Measurements from ENCODE around the gene FBXL7. TPM values are rescaled to one million over a fixed set of nuclear protein-coding genes. Genes with fewer than 3 reads are reported as not detected.

Gene FBXL7
- total and polyA plus RNA-seq, 2 experiments from 2014 or later: 4.5 to 15.2 TPM

DNA sequence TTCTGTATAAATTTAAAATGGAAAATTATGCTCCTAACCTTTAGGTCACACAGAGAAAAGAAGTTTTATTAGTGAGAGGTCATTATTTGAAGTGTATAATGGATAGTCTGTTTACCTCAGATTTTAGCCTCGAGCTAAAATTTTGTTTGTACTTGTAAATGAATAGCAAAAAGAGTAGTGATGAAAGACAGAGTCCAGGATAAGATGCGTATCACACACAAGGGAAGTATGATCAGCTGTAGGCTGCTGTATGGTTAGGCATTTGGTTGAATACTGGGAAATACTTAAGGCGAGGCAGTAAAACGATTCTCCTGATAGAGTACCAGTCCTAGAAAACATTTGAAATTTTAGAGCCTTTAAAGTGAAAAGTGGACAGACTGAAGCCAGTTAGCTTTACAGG is 92.7 kb downstream of the FBXL7 start (continued):
- TF ChIP-seq, protein P1, sequence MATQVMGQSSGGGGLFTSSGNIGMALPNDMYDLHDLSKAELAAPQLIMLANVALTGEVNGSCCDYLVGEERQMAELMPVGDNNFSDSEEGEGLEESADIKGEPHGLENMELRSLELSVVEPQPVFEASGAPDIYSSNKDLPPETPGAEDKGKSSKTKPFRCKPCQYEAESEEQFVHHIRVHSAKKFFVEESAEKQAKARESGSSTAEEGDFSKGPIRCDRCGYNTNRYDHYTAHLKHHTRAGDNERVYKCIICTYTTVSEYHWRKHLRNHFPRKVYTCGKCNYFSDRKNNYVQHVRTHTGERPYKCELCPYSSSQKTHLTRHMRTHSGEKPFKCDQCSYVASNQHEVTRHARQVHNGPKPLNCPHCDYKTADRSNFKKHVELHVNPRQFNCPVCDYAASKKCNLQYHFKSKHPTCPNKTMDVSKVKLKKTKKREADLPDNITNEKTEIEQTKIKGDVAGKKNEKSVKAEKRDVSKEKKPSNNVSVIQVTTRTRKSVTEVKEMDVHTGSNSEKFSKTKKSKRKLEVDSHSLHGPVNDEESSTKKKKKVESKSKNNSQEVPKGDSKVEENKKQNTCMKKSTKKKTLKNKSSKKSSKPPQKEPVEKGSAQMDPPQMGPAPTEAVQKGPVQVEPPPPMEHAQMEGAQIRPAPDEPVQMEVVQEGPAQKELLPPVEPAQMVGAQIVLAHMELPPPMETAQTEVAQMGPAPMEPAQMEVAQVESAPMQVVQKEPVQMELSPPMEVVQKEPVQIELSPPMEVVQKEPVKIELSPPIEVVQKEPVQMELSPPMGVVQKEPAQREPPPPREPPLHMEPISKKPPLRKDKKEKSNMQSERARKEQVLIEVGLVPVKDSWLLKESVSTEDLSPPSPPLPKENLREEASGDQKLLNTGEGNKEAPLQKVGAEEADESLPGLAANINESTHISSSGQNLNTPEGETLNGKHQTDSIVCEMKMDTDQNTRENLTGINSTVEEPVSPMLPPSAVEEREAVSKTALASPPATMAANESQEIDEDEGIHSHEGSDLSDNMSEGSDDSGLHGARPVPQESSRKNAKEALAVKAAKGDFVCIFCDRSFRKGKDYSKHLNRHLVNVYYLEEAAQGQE (IDR thresholded peaks at IDR 0.05; ENCODE audit: unreplicated experiment): no peak

DNA sequence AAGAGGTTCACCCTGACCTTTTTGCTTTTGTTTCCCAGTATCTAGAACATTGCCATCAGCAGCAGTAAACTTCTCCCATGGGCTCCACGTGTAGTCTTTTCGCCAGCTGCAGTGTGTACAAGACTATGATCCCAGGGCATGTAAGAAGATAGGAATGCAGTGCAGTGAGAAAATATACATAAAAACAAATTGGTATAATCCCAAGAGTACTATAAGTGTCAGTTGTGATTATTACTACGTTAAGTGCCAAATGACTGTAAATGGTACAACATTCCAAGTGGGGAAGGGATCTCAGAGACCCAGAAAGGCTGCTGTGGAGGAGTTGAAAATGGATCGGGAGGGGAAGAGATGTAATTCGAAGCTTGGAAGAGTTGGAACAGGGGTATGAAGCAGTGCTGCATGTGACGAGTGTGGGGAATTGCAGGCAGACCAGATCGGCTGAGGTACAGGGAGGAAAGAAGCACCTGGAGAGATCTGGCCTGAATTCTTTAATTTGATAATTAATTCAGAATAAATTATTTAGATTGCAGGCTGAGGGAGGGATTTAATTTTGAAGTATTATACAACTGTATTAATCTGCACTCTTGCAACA is 95.1 kb downstream of the FBXL7 start:
- peak; percentile 95 for ATAC-seq
- TF ChIP-seq, protein P2, sequence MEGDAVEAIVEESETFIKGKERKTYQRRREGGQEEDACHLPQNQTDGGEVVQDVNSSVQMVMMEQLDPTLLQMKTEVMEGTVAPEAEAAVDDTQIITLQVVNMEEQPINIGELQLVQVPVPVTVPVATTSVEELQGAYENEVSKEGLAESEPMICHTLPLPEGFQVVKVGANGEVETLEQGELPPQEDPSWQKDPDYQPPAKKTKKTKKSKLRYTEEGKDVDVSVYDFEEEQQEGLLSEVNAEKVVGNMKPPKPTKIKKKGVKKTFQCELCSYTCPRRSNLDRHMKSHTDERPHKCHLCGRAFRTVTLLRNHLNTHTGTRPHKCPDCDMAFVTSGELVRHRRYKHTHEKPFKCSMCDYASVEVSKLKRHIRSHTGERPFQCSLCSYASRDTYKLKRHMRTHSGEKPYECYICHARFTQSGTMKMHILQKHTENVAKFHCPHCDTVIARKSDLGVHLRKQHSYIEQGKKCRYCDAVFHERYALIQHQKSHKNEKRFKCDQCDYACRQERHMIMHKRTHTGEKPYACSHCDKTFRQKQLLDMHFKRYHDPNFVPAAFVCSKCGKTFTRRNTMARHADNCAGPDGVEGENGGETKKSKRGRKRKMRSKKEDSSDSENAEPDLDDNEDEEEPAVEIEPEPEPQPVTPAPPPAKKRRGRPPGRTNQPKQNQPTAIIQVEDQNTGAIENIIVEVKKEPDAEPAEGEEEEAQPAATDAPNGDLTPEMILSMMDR (conservative IDR thresholded peaks at IDR 0.05; ENCODE audit: low read depth in 2 of 2): peak; percentile 8 to 21; a peak in 2 of 4 replicates
- TF ChIP-seq STAT1 (IDR thresholded peaks at IDR 0.05; ENCODE audit: unreplicated experiment): no peak
- Histone ChIP-seq H3K36me3 (ENCODE audit: insufficient read depth) (no peaks in the 10 kb centered on the region), H3K9me2 (ENCODE audit: insufficient read depth) (0 out of 2 replicates have a peak, but pooled peaks cover 3% of the 10 kb centered on the region), H3K4me3 (no peak overlapping the region), H3K79me2 (replicated peaks; ENCODE audit: insufficient read depth) (peaks cover 28% of the 10 kb centered on the region), H2AFZ (no peak overlapping the region), H3K4me2 (no peak overlapping the region), H4K20me1 (replicated peaks; ENCODE audit: insufficient read depth) (no peaks in the 10 kb centered on the region), H3K27me3 (ENCODE audit: insufficient read depth) (no peaks in the 10 kb centered on the region), H3K27ac (ENCODE audit: low read depth) (no peak overlapping the region), H3F3A (replicated peaks; ENCODE audit: low read depth) (no peaks in the 10 kb centered on the region), H3K4me1 (ENCODE audit: insufficient read depth) (peaks cover 30% of the 10 kb centered on the region)
- no peaks in the 10 kb centered on the region for H3K27me3 Mint-ChIP-seq (ENCODE audit: insufficient read depth, low read depth, poor library complexity)
- no peaks in the 10 kb centered on the region for H3K36me3 Mint-ChIP-seq (ENCODE audit: low read depth)
- H3K9me3 Mint-ChIP-seq: no peaks in the 10 kb centered on the region
- no peak overlapping the region for H3K4me3 Mint-ChIP-seq
- no peak overlapping the region for H3K27ac Mint-ChIP-seq
- H3K4me1 Mint-ChIP-seq: peaks cover 19% of the 10 kb centered on the region
- DNase-seq (ENCODE audit: low spot score): peak; percentile 66

DNA sequence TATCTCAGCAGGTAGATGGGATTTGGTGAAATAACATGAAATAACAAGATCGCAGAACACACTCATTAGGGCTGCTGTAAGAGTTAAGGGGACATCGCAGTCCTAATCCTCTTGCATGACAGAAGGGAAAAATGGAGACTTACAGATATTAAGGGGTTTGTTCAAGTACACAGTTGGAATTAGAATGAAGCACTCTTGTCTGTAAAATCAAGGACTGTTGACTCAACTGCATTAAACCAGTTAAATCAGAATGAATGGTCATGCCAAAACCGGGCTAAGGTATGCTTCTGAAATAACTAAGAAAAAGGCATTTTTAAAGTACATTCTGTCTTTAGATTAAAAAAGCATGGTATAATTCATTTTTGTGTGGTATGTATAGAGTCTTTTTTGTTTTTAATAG is 95.9 kb downstream of the FBXL7 start:
- Histone ChIP-seq H3K4me2 (no peak overlapping the region), H3K27ac (ENCODE audit: low read depth) (no peak overlapping the region), H2AFZ (no peak overlapping the region), H3K27me3 (ENCODE audit: insufficient read depth) (no peaks in the 10 kb centered on the region), H4K20me1 (replicated peaks; ENCODE audit: insufficient read depth) (no peaks in the 10 kb centered on the region), H3F3A (replicated peaks; ENCODE audit: low read depth) (no peaks in the 10 kb centered on the region), H3K36me3 (ENCODE audit: insufficient read depth) (no peaks in the 10 kb centered on the region), H3K79me2 (replicated peaks; ENCODE audit: insufficient read depth) (peaks cover 29% of the 10 kb centered on the region), H3K4me3 (no peak overlapping the region), H3K9me2 (ENCODE audit: insufficient read depth) (0 out of 2 replicates have a peak, but pooled peaks cover 3% of the 10 kb centered on the region), H3K4me1 (ENCODE audit: insufficient read depth) (peaks cover 39% of the 10 kb centered on the region)
- H3K27me3 Mint-ChIP-seq (ENCODE audit: insufficient read depth, low read depth, poor library complexity): peaks cover 2% of the 10 kb centered on the region
- DNase-seq (ENCODE audit: low spot score): no peak
- H3K27ac Mint-ChIP-seq: no peak overlapping the region
- peaks cover 25% of the 10 kb centered on the region for H3K4me1 Mint-ChIP-seq
- no peaks in the 10 kb centered on the region for H3K9me3 Mint-ChIP-seq
- no peaks in the 10 kb centered on the region for H3K36me3 Mint-ChIP-seq (ENCODE audit: low read depth)
- no peak overlapping the region for H3K4me3 Mint-ChIP-seq
- ATAC-seq: no peak
- TF ChIP-seq EZH2 (IDR thresholded peaks at IDR 0.05; ENCODE audit: low read depth, unreplicated experiment): no peak
- TF ChIP-seq, protein P3, sequence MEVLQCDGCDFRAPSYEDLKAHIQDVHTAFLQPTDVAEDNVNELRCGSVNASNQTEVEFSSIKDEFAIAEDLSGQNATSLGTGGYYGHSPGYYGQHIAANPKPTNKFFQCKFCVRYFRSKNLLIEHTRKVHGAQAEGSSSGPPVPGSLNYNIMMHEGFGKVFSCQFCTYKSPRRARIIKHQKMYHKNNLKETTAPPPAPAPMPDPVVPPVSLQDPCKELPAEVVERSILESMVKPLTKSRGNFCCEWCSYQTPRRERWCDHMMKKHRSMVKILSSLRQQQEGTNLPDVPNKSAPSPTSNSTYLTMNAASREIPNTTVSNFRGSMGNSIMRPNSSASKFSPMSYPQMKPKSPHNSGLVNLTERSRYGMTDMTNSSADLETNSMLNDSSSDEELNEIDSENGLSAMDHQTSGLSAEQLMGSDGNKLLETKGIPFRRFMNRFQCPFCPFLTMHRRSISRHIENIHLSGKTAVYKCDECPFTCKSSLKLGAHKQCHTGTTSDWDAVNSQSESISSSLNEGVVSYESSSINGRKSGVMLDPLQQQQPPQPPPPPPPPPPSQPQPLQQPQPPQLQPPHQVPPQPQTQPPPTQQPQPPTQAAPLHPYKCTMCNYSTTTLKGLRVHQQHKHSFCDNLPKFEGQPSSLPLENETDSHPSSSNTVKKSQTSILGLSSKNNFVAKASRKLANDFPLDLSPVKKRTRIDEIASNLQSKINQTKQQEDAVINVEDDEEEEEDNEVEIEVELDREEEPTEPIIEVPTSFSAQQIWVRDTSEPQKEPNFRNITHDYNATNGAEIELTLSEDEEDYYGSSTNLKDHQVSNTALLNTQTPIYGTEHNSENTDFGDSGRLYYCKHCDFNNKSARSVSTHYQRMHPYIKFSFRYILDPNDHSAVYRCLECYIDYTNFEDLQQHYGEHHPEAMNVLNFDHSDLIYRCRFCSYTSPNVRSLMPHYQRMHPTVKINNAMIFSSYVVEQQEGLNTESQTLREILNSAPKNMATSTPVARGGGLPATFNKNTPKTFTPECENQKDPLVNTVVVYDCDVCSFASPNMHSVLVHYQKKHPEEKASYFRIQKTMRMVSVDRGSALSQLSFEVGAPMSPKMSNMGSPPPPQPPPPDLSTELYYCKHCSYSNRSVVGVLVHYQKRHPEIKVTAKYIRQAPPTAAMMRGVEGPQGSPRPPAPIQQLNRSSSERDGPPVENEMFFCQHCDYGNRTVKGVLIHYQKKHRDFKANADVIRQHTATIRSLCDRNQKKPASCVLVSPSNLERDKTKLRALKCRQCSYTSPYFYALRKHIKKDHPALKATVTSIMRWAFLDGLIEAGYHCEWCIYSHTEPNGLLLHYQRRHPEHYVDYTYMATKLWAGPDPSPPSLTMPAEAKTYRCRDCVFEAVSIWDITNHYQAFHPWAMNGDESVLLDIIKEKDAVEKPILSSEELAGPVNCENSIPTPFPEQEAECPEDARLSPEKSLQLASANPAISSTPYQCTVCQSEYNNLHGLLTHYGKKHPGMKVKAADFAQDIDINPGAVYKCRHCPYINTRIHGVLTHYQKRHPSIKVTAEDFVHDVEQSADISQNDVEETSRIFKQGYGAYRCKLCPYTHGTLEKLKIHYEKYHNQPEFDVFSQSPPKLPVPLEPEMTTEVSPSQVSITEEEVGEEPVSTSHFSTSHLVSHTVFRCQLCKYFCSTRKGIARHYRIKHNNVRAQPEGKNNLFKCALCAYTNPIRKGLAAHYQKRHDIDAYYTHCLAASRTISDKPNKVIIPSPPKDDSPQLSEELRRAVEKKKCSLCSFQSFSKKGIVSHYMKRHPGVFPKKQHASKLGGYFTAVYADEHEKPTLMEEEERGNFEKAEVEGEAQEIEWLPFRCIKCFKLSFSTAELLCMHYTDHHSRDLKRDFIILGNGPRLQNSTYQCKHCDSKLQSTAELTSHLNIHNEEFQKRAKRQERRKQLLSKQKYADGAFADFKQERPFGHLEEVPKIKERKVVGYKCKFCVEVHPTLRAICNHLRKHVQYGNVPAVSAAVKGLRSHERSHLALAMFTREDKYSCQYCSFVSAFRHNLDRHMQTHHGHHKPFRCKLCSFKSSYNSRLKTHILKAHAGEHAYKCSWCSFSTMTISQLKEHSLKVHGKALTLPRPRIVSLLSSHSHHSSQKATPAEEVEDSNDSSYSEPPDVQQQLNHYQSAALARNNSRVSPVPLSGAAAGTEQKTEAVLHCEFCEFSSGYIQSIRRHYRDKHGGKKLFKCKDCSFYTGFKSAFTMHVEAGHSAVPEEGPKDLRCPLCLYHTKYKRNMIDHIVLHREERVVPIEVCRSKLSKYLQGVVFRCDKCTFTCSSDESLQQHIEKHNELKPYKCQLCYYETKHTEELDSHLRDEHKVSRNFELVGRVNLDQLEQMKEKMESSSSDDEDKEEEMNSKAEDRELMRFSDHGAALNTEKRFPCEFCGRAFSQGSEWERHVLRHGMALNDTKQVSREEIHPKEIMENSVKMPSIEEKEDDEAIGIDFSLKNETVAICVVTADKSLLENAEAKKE (CRISPR knock-in tag; IDR thresholded peaks at IDR 0.05): no peak
- TF ChIP-seq CREB1 (CRISPR knock-in tag; IDR thresholded peaks at IDR 0.05; ENCODE audit: low read depth): no peak
- no peak for TF ChIP-seq NANOG (IDR thresholded peaks at IDR 0.05; ENCODE audit: borderline replicate concordance)
